ENCODE measurements around the gene NHLH2.

Gene NHLH2

DNA sequence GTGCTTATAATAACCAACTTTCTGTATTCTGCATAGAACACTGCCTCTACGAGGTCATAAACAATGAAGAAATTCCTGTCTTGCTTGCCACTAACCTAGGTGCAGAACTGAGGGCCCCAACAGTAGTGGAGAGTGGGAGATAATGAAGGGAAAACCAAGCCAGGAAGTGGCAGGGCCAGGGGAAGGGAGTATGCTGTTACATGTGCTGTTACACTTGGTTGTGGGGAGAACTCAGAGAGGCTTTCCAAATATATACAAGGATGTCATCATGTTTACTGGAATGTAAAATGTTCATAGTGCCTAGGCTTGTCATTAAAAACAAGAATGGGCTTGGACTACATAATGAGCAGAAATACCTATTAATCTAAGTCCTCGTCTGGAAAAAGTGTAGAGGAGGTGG is 31.1 kb downstream of the NHLH2 start:
- no peak overlapping the region for H2AFZ ChIP-seq (ENCODE audit: low read depth, low read length, severe bottlenecking)
- no peaks in the 10 kb centered on the region for H4K20me1 ChIP-seq (ENCODE audit: low read depth, low read length)
- H3K9me2 ChIP-seq (replicated peaks; ENCODE audit: insufficient read depth, low read length), result no peaks in the 10 kb centered on the region
- H3F3A ChIP-seq (ENCODE audit: insufficient read depth), result no peaks in the 10 kb centered on the region
- no peak overlapping the region for H3K4me2 ChIP-seq (ENCODE audit: low read depth, low read length, poor library complexity, severe bottlenecking)
- no peaks in the 10 kb centered on the region for H3K36me3 ChIP-seq (ENCODE audit: low read length)
- H3K27ac ChIP-seq (ENCODE audit: low read depth, low read length), result no peak overlapping the region
- no peak overlapping the region for H3K9ac ChIP-seq (ENCODE audit: low read length)
- no peaks in the 10 kb centered on the region for H3K9me3 ChIP-seq (ENCODE audit: insufficient read depth, low read length)
- TF ChIP-seq, protein P1, sequence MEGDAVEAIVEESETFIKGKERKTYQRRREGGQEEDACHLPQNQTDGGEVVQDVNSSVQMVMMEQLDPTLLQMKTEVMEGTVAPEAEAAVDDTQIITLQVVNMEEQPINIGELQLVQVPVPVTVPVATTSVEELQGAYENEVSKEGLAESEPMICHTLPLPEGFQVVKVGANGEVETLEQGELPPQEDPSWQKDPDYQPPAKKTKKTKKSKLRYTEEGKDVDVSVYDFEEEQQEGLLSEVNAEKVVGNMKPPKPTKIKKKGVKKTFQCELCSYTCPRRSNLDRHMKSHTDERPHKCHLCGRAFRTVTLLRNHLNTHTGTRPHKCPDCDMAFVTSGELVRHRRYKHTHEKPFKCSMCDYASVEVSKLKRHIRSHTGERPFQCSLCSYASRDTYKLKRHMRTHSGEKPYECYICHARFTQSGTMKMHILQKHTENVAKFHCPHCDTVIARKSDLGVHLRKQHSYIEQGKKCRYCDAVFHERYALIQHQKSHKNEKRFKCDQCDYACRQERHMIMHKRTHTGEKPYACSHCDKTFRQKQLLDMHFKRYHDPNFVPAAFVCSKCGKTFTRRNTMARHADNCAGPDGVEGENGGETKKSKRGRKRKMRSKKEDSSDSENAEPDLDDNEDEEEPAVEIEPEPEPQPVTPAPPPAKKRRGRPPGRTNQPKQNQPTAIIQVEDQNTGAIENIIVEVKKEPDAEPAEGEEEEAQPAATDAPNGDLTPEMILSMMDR (IDR thresholded peaks at IDR 0.05; ENCODE audit: insufficient read depth, low read length, poor library complexity, severe bottlenecking), result no peak
- TF ChIP-seq EZH2phosphoT487 (conservative IDR thresholded peaks at IDR 0.05; ENCODE audit: low read length), result no peak
- no peaks in the 10 kb centered on the region for H3K27me3 ChIP-seq (ENCODE audit: low read length)
- no peak overlapping the region for H3K4me3 ChIP-seq (ENCODE audit: insufficient read depth, low read length, poor library complexity, severe bottlenecking)
- no peaks in the 10 kb centered on the region for H3K79me2 ChIP-seq (ENCODE audit: insufficient read depth, low read length)

DNA sequence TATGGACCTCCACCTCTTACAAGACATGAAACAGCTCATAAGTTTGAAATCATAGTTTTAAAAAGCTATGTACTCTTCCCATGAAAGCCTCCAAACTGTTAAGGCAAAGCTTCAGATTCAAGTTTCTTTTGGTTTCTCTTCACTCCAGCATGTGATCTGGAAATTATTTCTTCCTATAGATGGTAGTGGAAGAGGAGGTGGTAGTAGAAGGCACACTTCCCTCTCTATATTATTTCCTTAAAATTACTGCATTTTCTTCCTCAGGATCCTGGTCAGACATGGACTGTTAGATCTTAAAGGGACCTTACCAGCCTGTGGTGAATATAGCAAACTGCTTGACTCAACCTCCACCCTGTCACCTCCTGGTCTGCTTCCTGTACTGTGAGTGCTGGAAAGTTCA is 31.9 kb downstream of the NHLH2 start:
- TF ChIP-seq, protein P1 (IDR thresholded peaks at IDR 0.05; ENCODE audit: insufficient read depth, low read length, poor library complexity, severe bottlenecking), result no peak
- TF ChIP-seq EZH2phosphoT487 (conservative IDR thresholded peaks at IDR 0.05; ENCODE audit: low read length), result no peak
- no peaks in the 10 kb centered on the region for H3K79me2 ChIP-seq (ENCODE audit: insufficient read depth, low read length)
- no peak overlapping the region for H3K9ac ChIP-seq (ENCODE audit: low read length)
- H4K20me1 ChIP-seq (ENCODE audit: low read depth, low read length), result no peaks in the 10 kb centered on the region
- no peak overlapping the region for H3K4me3 ChIP-seq (ENCODE audit: insufficient read depth, low read length, poor library complexity, severe bottlenecking)
- H3K27me3 ChIP-seq (ENCODE audit: low read length), result no peaks in the 10 kb centered on the region
- H3K9me2 ChIP-seq (replicated peaks; ENCODE audit: insufficient read depth, low read length), result no peaks in the 10 kb centered on the region
- H3K4me2 ChIP-seq (ENCODE audit: low read depth, low read length, poor library complexity, severe bottlenecking), result no peak overlapping the region
- no peak overlapping the region for H3K27ac ChIP-seq (ENCODE audit: low read depth, low read length)
- H3K36me3 ChIP-seq (ENCODE audit: low read length), result no peaks in the 10 kb centered on the region
- H3F3A ChIP-seq (ENCODE audit: insufficient read depth), result no peaks in the 10 kb centered on the region
- H2AFZ ChIP-seq (ENCODE audit: low read depth, low read length, severe bottlenecking), result no peak overlapping the region
- H3K9me3 ChIP-seq (ENCODE audit: insufficient read depth, low read length), result no peaks in the 10 kb centered on the region

DNA sequence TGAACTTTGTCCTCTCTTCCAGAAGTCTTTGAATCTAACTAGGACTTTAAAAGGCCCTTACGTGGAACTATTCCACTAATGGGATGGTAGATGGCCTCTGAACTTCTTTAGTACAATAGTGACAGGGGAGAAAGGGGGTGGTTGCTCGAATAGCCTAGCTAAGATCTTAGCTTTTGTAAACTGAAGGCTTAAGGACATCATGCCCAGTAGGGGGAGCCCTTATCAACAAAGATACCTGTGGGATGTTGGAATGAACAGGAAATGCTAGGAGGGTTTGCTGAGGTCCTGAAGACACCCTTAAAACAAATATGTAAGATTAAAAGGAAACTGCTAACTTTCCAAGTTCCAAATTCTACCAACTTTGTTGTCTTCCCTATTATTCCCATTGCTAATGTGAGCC is 33.2 kb downstream of the NHLH2 start:
- TF ChIP-seq EZH2phosphoT487 (conservative IDR thresholded peaks at IDR 0.05; ENCODE audit: low read length), result no peak
- TF ChIP-seq, protein P1 (IDR thresholded peaks at IDR 0.05; ENCODE audit: insufficient read depth, low read length, poor library complexity, severe bottlenecking), result peak; percentile 57
- Histone ChIP-seq H3K9me3 (ENCODE audit: insufficient read depth, low read length) (no peaks in the 10 kb centered on the region), H4K20me1 (ENCODE audit: low read depth, low read length) (no peaks in the 10 kb centered on the region), H3F3A (ENCODE audit: insufficient read depth) (no peaks in the 10 kb centered on the region), H3K9me2 (replicated peaks; ENCODE audit: insufficient read depth, low read length) (no peaks in the 10 kb centered on the region), H3K27ac (ENCODE audit: low read depth, low read length) (no peak overlapping the region), H3K36me3 (ENCODE audit: low read length) (no peaks in the 10 kb centered on the region), H3K4me3 (ENCODE audit: insufficient read depth, low read length, poor library complexity, severe bottlenecking) (no peak overlapping the region), H2AFZ (ENCODE audit: low read depth, low read length, severe bottlenecking) (no peak overlapping the region), H3K79me2 (ENCODE audit: insufficient read depth, low read length) (no peaks in the 10 kb centered on the region), H3K27me3 (ENCODE audit: low read length) (no peaks in the 10 kb centered on the region), H3K9ac (ENCODE audit: low read length) (no peak overlapping the region), H3K4me2 (ENCODE audit: low read depth, low read length, poor library complexity, severe bottlenecking) (no peak overlapping the region)

Measured in SU-DHL-6 (cell line).